GM21723 (cell line): ENCODE data around the gene ZBTB49.

Source experiments
- ATAC-seq: cut with Tn5 transposase; IDR thresholded peaks from one replicate; pipeline ENCODE4 v1.9.1; 2021; ENCODE audit warnings: mild to moderate bottlenecking, moderate library complexity; ENCODE audit not compliant: unreplicated experiment

ZBTB49 gene

DNA sequence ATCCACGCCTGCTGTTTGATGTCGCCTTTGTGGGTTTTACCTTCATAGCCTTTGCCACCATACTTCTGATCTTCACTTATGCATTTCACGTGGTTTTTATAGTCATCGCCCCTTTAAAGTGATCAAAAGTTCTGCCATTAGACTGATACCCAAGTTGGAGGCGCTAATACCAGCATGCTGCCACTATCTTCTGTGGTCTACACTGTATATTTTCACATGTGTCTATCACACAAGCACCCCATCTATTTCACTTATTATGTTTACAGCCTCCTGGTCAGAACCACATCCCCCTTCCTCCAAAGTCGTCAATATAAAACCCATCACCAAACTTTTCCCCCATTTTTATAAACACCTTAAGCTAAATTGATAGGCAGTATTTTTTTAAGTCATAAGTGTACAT, 8.3 kb upstream of the ZBTB49 start:
- ATAC-seq = no peak

DNA sequence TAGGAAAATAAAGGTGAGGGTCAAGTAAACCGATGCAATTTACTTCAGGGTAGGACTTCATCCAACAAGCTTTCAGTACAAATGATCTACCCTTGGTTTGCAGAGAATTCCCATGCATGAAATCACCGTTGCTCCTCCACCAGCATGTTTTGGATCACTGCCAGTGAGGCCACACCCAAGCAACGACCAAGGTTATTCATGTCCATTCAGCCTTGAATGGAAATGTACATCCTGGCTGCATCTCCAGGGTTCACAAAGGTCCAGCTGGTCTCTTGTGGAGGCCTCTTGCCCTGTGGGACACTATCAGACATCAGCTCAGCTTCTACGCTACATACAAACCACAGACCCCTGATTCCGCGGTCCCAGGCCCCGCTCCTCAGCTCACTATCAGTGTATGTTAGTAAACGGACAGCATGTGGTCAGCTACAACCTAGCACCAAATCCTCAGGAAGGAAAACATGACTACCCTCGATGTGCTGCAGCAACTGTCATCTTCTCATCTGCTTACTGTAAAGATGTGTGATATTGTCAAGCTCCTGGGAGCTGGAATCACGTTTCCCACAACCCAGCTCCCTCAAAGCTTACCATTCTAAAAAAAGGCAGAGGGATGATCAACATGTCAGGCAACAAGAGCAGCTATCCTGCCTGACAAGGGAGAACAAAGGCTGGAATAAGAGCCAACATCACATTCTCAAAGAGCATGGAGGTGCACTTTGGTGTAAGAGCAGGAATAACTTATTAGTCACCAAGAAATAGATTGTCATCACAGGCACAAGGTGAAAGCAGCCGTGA, 5.0 kb upstream of the ZBTB49 start:
- no peak for ATAC-seq

DNA sequence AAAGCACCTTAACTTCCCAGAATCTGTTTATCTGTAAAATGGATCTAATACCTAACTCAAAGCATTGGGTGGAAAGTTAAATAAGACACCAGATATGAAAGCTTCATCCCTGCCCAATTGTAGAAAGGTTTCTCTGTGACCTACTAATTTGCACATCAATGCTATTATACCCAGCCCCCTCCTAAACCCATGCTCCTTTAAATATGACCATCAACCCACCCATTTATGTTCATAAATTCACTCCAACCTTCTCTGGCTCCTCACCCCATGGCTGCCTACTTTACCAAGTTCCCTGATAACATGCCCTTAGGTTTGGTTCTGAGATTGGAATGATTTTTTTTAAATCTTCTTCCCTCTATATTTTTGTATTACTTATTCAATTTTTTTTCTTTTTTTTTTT, 2.0 kb upstream of the ZBTB49 start:
- ATAC-seq = no peak

DNA sequence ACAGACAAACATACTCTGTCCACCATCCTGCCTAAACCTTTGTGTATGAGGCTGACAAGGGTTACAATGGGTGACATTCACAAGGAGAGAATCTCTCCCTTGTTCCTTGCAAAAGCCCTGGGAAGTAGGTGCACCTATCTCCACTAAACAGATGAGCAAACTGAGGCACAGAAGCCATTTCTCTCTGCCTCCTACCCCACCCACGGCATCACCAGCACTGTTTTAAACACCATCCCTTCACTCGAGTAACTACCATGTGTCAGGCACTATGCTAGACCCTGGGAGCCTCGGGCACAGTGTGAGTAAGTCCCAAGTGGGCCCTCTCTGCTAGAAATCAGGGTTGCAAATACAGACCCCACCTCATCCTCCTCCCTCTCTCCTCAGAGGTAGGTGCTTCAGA, 996 bp upstream of the ZBTB49 start:
- no peak for ATAC-seq

DNA sequence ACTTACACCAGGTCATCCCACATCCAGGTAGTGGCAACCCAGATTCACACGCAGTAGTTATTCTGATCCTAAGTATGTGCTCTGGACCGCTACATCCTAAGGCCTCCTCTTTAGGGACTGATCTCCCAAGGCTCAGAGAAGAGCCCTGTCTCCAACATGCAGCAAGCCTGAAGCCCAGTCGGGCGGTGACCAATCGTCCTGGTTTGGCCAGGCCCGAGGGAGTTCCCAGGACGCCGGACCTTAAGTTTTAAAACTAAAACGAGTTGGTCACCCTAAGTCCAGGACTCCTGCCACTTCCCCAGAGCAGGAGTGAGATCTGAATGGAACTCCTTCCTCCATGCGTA, 482 bp upstream of the ZBTB49 start:
- peak; percentile 15 for ATAC-seq

DNA sequence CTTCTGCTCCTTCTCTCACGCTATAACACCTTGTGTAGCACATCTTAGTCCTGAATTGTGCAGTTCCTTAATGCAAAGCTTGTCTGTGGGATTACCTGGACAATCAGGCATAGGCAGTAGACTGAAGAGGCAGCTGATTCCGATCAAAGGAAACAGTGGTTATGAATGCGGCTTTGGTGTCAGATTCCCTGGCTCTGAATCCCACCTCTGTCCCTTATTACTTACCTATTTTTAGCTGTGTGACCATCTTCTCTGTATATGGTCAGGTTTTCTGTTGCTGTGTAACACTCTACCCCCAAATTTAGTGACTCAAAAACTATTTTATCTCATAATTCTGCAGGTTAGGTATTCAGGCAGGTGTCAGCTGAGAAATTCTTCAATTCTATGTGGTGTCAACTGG, 3.2 kb downstream of the ZBTB49 start:
- no peak for ATAC-seq

DNA sequence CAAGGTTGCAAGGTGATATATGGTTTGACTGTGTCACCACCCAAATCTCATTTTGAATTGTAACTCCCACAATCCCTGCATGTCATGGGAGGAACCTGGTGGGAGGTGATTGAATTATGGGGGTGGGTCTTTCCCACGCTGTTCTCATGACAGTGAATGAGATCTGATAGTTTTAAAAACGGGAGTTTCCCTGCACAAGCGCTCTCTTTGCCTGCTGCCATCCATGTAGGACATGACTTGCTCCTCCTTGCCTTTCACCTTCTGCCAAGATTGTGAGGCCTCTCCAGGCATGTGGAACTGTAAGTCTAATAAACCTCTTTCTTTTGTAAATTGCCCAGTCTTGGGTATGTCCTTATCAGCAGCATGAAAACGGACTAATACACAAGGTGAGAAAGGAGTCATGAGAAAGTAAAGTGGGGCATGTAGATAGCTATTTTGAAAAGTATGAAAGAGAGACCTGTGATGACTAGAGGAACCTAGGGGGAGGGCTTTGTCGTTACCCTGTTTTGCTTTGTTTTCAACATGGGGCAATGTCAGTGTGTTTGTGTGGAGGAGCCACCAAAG, 6.3 kb downstream of the ZBTB49 start:
- ATAC-seq = no peak

DNA sequence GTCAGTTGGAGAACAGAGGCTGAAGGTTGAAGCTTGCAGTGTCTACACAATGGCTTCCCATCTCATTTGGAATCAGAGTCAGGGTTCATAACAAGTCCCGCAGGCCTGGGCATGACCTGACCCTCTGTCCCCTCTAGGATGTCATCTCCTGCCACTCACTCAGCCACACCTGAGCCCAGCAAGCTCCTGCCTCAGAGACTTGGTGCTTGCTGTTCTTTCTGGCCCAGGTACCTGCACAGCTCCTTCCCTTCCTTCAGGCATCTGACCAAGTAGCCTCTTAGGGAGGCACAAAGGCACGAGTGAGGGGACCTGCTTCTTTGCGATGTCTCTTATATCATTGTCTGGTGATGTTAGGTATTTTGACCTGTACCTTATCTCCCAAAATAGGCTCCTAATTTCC, 9.0 kb downstream of the ZBTB49 start:
- ATAC-seq = no peak

DNA sequence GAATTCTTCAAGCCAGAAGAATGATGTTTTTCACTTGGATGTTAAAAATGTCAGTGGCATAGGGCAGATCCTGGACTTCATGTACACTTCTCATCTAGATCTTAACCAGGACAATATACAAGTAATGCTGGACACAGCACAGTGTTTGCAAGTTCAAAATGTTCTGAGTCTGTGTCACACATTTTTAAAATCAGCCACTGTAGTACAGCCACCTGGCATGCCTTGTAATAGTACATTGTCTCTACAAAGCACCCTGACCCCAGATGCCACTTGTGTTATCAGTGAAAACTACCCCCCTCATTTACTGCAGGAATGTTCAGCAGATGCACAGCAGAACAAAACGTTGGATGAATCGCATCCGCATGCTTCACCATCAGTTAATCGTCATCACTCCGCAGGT, 11.9 kb downstream of the ZBTB49 start:
- no peak for ATAC-seq

DNA sequence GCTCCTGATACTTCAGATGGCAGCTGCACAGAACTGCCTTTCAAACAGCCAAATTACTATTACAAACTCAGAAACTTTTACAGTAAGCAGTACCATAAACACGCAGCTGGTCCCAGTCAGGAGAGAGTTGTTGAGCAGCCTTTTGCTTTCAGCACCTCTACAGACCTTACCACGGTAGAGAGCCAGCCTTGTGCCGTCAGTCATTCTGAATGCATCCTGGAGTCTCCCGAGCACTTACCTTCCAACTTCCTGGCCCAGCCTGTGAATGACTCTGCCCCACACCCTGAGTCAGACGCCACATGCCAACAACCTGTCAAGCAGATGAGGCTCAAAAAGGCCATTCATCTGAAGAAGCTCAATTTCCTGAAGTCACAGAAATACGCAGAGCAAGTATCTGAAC, 12.4 kb downstream of the ZBTB49 start:
- no peak for ATAC-seq

DNA sequence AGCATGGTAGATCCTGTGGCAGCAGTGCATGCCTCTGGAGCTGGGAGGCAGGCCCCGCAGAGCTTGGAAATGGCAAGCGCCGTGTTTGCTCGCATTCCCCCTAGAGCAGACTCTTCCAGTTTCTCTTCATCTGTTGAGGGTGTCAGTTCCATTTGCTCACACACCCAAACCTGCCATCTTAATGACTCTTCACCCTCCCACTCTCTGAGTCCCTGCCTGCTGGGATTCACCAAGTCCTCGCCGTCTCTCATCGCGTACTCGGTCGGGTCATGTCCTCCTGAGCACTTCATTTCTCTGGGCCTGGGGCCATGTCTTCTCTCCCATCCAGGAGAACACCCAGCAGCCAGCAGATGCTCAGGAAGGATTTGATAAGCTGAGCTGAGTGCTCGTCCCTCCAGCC, 16.9 kb downstream of the ZBTB49 start:
- ATAC-seq = no peak

DNA sequence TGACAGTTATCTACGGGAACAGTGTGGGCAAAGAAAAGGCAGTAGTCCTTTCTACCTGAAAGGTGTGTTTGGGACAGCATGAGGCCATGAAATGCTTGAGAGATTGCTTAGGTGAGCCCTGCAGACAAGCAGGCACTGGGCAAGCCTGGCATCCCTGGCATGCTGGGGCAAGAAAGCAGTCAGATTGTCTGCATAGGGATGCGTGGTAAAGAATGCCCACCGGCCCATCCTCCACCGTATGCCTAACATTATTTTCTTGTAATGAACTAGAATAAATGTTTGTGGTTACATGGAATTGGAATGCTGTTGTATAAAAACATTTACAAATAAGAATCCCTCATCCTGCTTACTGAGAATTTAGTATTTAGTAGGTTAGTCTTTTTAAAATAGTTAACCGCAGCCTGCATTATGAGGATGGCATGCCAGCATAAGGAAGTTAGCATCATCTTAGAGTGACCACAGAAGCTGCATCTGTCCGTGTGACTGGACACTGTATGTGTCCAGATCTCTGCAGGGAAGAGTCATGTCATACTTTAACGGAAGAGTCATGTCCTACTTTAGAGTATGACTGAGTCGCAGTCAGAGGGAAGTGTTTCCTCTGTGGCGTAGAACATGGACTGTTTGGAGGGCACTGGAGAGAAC, 18.9 kb downstream of the ZBTB49 start:
- ATAC-seq = no peak

DNA sequence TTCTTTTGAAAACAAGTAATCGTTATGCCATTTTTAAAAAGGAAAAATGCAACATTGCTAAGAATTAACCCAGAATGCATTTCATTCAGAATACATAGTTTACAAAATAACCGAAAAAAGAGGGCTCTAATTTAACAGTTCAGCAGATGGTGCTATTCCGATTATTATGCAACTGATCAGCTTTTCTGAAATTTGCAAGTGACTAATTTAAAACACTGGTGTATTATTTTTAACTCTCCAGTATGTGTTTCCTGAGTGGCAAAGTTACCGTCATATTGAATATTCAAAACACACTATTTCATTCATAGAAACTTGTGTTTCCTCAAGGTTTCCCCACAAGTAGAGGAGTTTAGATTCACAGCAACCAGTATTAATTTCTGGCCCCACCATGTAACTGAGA, 21.1 kb downstream of the ZBTB49 start:
- ATAC-seq = no peak

DNA sequence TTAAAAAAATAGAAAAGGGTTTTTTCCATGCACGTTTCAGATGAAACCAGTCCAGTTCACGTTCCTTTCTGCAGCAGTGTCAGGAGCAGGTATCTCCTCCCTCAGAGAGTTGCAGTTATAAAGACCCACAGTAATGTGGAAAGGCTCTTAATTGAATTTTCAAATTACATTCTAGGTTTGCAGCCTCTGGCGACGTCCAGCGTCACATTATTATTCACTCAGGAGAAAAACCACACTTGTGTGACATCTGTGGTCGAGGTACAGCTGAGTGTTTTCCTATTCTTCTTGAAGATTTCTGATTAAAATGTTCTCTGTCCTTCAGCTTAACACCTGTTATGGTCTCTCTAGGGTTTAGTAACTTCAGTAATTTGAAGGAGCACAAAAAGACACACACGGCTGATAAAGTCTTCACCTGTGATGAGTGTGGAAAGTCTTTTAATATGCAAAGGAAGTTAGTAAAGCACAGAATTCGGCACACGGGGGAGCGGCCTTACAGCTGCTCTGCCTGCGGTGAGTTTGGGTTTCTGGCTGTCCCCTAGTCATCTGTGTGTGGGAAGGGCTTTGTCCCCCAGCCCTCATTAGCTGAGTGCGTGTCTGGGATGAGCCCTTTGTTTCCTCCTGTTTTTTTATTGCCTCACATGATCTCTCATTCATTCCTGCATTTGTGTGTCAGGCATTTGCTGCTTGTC, 25.6 kb downstream of the ZBTB49 start:
- no peak for ATAC-seq

DNA sequence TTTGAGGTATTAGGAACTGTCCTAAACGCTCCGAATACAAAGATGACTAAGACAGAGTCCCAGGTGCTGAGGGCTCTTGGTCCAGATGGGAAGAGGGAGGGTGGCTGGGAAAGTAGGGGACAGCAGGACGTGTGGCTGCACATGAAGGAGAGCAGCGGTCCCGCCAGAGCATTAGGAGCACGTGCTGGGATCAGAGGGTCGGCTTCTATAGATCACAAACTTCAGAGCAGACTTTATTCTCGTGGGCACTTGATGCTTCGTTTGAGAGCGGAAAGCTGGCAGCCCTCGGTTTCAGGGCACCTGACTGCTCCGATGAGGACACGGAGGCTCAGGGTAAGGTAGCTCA, 26.1 kb downstream of the ZBTB49 start:
- ATAC-seq = no peak

DNA sequence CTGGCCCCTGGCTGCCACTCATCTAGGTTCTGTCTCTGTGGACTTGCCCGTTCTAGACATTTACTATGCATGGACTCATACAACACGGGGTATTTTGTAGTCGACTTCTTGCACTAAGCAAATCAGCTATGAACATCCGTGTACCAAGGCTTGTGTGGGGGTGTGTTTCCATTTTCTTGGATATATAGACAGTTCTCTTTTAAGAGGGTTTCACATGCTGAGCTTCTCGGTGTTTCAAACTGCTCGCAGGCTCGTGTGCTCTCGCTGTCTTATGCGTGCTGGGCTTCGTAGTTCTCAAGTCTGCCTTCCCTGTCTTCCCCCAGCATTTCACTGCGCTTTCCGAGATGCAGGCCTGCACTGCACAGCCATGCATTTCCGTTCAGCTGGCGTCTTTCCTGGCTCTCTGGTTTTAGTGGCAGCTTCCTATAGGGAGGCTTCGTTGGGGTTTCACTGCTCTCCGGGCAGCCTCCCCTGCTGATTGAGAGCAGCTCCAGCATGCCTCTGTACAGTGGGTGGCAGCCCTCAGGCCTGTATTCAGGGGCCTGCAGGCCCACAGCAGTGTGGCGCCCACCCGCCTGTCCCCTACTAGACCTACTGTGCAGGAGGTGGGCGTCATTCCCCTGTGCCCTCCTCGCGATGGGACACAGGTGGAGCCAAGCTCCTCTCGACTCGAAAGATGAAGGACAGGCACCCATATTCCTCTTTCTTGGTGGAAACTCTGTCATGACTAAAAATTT, 27.6 kb downstream of the ZBTB49 start:
- no peak for ATAC-seq

DNA sequence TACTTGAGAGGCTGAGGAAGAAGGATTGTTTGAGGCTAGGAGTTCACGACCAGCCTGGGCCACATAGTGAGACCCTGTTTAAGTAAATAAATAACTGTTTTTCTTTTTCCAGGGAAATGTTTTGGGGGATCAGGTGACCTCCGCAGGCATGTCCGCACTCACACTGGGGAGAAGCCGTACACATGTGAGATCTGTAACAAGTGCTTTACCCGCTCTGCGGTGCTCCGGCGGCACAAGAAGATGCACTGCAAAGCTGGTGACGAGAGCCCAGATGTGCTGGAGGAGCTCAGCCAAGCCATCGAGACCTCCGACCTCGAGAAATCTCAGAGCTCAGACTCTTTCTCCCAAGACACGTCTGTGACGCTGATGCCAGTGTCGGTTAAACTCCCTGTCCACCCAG, 30.5 kb downstream of the ZBTB49 start:
- no peak for ATAC-seq

DNA sequence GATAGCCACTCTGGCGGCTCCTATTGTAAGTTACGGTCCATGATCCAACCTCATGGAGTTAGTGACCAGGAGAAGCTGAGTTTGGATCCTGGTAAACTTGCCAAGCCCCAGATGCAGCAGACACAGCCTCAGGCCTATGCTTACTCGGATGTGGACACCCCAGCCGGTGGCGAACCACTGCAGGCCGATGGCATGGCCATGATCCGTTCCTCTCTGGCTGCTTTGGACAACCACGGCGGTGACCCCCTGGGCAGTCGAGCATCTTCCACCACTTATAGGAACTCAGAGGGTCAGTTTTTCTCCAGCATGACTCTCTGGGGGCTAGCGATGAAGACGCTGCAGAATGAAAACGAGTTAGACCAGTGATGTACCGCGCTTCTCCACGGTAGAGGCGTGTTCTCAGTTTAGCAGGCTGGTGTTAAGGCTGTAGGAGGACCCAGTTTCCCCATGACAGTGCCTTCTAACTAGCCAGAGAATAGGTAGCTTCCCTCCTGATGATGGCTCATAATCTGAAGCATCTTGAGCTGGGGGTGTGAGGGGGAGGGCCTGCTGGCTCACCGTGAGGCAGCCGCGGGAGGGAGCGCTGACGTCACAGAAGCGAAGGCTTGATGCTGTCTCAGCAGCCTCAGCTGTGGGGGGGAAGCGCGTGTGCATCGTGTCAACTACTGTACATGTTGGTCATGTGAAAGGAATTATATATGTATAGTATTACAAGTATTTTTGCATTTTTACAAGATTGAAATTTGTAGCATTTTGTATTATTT, 31.1 kb downstream of the ZBTB49 start:
- no peak for ATAC-seq

DNA sequence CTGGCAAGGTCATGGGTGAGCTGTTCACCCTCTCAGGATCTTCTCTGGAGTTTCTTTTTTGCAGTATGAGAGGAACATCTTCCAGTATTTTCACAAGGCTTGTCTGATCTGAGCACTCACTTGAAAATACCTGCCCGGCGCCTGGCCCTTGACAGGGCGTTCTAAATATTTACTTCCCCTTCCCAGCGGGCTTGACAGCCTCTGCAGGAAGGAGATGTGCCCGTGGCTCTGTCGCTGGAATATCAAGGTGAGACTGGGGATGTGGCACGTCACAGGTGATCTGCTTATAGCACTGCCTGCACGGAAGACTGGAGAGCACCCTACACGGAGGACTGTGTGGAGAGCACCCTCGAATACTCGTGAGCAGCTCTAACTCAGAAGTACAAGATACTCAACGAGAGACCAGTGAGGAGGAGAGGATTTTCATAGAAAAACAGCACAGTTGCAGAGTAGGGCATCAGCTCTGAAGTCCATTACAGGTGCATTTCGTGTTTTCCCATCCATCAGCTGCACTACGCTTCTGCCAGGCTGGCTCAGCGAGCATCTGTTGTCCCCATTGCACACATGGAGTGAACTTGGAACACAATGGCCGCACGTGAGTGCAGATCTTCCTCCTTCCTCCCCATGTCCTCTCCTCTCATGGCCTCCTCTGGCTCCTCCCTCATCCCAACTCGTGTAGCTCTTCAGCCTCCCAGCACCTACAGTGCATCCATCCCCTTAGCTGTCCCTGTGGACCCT, 32.1 kb downstream of the ZBTB49 start:
- ATAC-seq = no peak
